Natural killer cell (primary cell): ENCODE measurements around the gene GLI3. TPM values are rescaled to one million over a fixed set of nuclear protein-coding genes. Genes with fewer than 3 reads are reported as not detected.

ENCODE experiments used
- ATAC-seq, 3 donors: fragments of 150-1000 bp in 2 of 3; fragments of 200-7000 bp in 1 of 3; cut with Tn5 transposase; 1 replicate in 1 of 3; 2 replicates in 2 of 3; pipeline ENCODE4 v1.10.0; 2021; ENCODE audit warnings: mild to moderate bottlenecking in 2 of 3, moderate library complexity in 2 of 3
- DNase-seq, 2 donors: peaks; one replicate each; pipeline versions ENCODE4 v3.0.0 to v3.0.0-alpha.2; 2013 to 2021; ENCODE audit warnings: mixed read lengths in 1 of 2
- H3K27ac ChIP-seq: one replicate; pipeline ENCODE4 v1.5.1; 2013; ENCODE audit warnings: mild to moderate bottlenecking, low read length
- H3K27me3 ChIP-seq: one replicate; pipeline ENCODE4 v1.6.1; 2013; ENCODE audit warnings: low read length; ENCODE audit not compliant: control insufficient read depth, insufficient read depth
- H3K36me3 ChIP-seq: one replicate; pipeline ENCODE4 v1.6.1; 2013; ENCODE audit warnings: low read length; ENCODE audit not compliant: control insufficient read depth, insufficient read depth
- H3K4me1 ChIP-seq: one replicate; pipeline ENCODE4 v1.6.1; 2013; ENCODE audit warnings: low read length; ENCODE audit not compliant: control insufficient read depth, insufficient read depth
- H3K4me3 ChIP-seq: one replicate; pipeline ENCODE4 v1.5.1; 2013; ENCODE audit warnings: low read length
- H3K9me3 ChIP-seq: one replicate; pipeline ENCODE4 v1.6.1; 2013; ENCODE audit warnings: low read length; ENCODE audit not compliant: control insufficient read depth, insufficient read depth
- H3K27ac Mint-ChIP-seq, 2 donors: one replicate each; pipeline ENCODE4 v1.8.0; 2022; ENCODE audit warnings: mild to moderate bottlenecking in 2 of 2, mixed read lengths in 2 of 2, moderate library complexity in 1 of 2
- H3K27me3 Mint-ChIP-seq, 2 donors: one replicate each; pipeline ENCODE4 v1.8.0; 2022; ENCODE audit warnings: low read depth in 2 of 2, mixed read lengths in 2 of 2
- H3K36me3 Mint-ChIP-seq: one replicate; pipeline ENCODE4 v1.8.0; 2022; ENCODE audit warnings: mixed read lengths
- H3K4me1 Mint-ChIP-seq, 2 donors: one replicate each; pipeline ENCODE4 v1.8.0; 2022; ENCODE audit warnings: mixed read lengths in 2 of 2
- H3K4me3 Mint-ChIP-seq: one replicate; pipeline ENCODE4 v1.8.0; 2022; ENCODE audit warnings: mild to moderate bottlenecking, moderate library complexity, mixed read lengths
- H3K9me3 Mint-ChIP-seq, 2 donors: one replicate each; pipeline ENCODE4 v1.8.0; 2022; ENCODE audit warnings: mixed read lengths in 2 of 2
- CTCF ChIP-seq: fragments of 200-600 bp; IDR thresholded peaks from one replicate; pipeline ENCODE4 v1.8.0; 2022; ENCODE audit warnings: antibody characterized with exemption
- WGBS: methylation state at CpG from one replicate; pipeline ENCODE4 v1.1.7; 2013; ENCODE audit warnings: missing lambda C conversion rate; ENCODE audit not compliant: insufficient coverage; 5-methylcytosine and 5-hydroxymethylcytosine counted together
- intact Hi-C: fragments of 100-400 bp; cut with micrococcal nuclease; formaldehyde crosslinking; loops from one replicate; pipeline ENCODE4 v1.14.2; 2022
- total RNA-seq, 4 donors: library from RNA; stranded (reverse); fragments of 120-200 nt in 1 of 4; gene quantifications; one replicate each; pipeline versions ENCODE4 v1.2.3 to v1.2.4, GENCODE V29; 2013 to 2022

GLI3 gene
- total RNA-seq, 3 donors from 2014 or later (not counting 1 experiment from before 2014, with no cell fraction given) = 2.9 to 4.7 (median 3.1) TPM

- H3K36me3 Mint-ChIP-seq = no peaks in the 10 kb centered on the region
- H3K4me3 Mint-ChIP-seq = no peak overlapping the region
- no peaks in the 10 kb centered on the region for H3K9me3 Mint-ChIP-seq
- H3K27ac Mint-ChIP-seq = no peak overlapping the region
- no peaks in the 10 kb centered on the region for H3K36me3 ChIP-seq
- no peaks in the 10 kb centered on the region for H3K9me3 ChIP-seq
- H3K27me3 ChIP-seq = no peaks in the 10 kb centered on the region
- 86% methylated on average over 2 of the region's 2 CpGs for WGBS
- H3K4me1 Mint-ChIP-seq = peaks cover 0 to 5% of the 10 kb centered on the region in 2 donors
- H3K27me3 Mint-ChIP-seq = peaks cover 5 to 14% of the 10 kb centered on the region in 2 donors
- H3K27ac ChIP-seq = no peak overlapping the region
- DNase-seq = no peak
- intact Hi-C loops = no loop called here
- no peak for ATAC-seq
- H3K4me1 ChIP-seq = no peaks in the 10 kb centered on the region
- no peak overlapping the region for H3K4me3 ChIP-seq
- no peak for TF ChIP-seq CTCF
These were observed 239.0 kb downstream of the GLI3 start for GRCh38 chr7:41998041-41998440.

- H3K9me3 Mint-ChIP-seq = no peaks in the 10 kb centered on the region
- WGBS = 100% methylated on average over 2 of the region's 2 CpGs
These were observed 239.9 kb downstream of the GLI3 start for GRCh38 chr7:41997151-41997550.

GRCh38 chr7:41996381-41997035, 240.5 kb downstream of the GLI3 start:
- Mint-ChIP-seq H3K27ac (no peak overlapping the region), H3K9me3 (no peaks in the 10 kb centered on the region), H3K4me3 (no peak overlapping the region), H3K36me3 (no peaks in the 10 kb centered on the region), H3K27me3 (peaks cover 8 to 14% of the 10 kb centered on the region in 2 donors), H3K4me1 (peaks cover 0 to 5% of the 10 kb centered on the region in 2 donors)
- WGBS = 69% methylated on average over 2 of the region's 4 CpGs
- TF ChIP-seq CTCF = no peak
- no peak for DNase-seq
- intact Hi-C loops = no loop called here
- H3K9me3 ChIP-seq = no peaks in the 10 kb centered on the region
- no peak overlapping the region for H3K27ac ChIP-seq
- no peaks in the 10 kb centered on the region for H3K36me3 ChIP-seq
- no peak for ATAC-seq
- no peaks in the 10 kb centered on the region for H3K27me3 ChIP-seq
- H3K4me3 ChIP-seq = no peak overlapping the region
- no peaks in the 10 kb centered on the region for H3K4me1 ChIP-seq

More at GRCh38 chr7:41997151-41997550, 239.9 kb downstream of the GLI3 start:
- no peak for TF ChIP-seq CTCF
- no peaks in the 10 kb centered on the region for H3K36me3 Mint-ChIP-seq
- intact Hi-C loops = no loop called here
- Histone ChIP-seq H3K36me3 (no peaks in the 10 kb centered on the region), H3K4me1 (no peaks in the 10 kb centered on the region), H3K27me3 (no peaks in the 10 kb centered on the region), H3K4me3 (no peak overlapping the region), H3K27ac (no peak overlapping the region), H3K9me3 (no peaks in the 10 kb centered on the region)
- peaks cover 5 to 14% of the 10 kb centered on the region in 2 donors for H3K27me3 Mint-ChIP-seq
- H3K27ac Mint-ChIP-seq = no peak overlapping the region
- no peak for DNase-seq
- peaks cover 0 to 5% of the 10 kb centered on the region in 2 donors for H3K4me1 Mint-ChIP-seq
- no peak overlapping the region for H3K4me3 Mint-ChIP-seq
- no peak for ATAC-seq
